GM12878 (cell line): ENCODE data around the gene ISCA2. TPM values are rescaled to one million over a fixed set of nuclear protein-coding genes. Genes with fewer than 3 reads are reported as not detected.

Experiments
- ATAC-seq: fragments of 200-7000 bp; cut with Tn5 transposase; 3 replicates; pipeline ENCODE4 v1.9.1; 2020; ENCODE audit warnings: mild to moderate bottlenecking, moderate library complexity
- BruUV-seq: library from RNA; stranded (reverse); fragments of 400-500 nt; replicated peaks from 2 replicates; lab custom pipeline; 2021; lab: Mats Ljungman, UMichigan
- CTCF ChIA-PET: fragments of 300-600 bp; sonication (Branson Sonifier 250); formaldehyde crosslinking; extraction: SDS; loops from one replicate; lab custom pipeline; 2021; ENCODE audit warnings: inconsistent platforms; lab: Yijun Ruan, JAX
- POLR2A ChIA-PET: fragments of 350-600 bp; formaldehyde crosslinking; extraction: SDS; loops from one replicate; lab custom pipeline; 2021; ENCODE audit warnings: inconsistent platforms; lab: Charles Lee
- RAD21 ChIA-PET: fragments of 300-600 bp; sonication (Branson Sonifier 250); formaldehyde crosslinking; loops from one replicate; lab custom pipeline; 2023; ENCODE audit warnings: antibody characterized with exemption; ENCODE audit not compliant: unreplicated experiment; lab: Charles Lee
- SMC1A ChIA-PET: fragments of 300-600 bp; sonication (Branson Sonifier 250); formaldehyde crosslinking; loops from one replicate; lab custom pipeline; 2023; ENCODE audit not compliant: unreplicated experiment, uncharacterized antibody; lab: Charles Lee
- DNase-seq: peaks from one replicate; pipeline ENCODE4 v3.0.0-alpha.2; 2011; ENCODE audit warnings: low read depth, low spot score
- FAIRE-seq: peaks from 3 replicates; lab custom pipeline; 2011; peaks lifted over from hg19 to GRCh38; lab: Jason Lieb, UNC
- H2AFZ ChIP-seq: 2 replicates; pipeline ENCODE4 v1.6.0; 2011; ENCODE audit warnings: low read depth, low read length, control low read depth; ENCODE audit not compliant: control insufficient read depth
- H3K27ac ChIP-seq: 2 replicates; pipeline ENCODE4 v1.5.1; 2011; ENCODE audit warnings: control low read depth; ENCODE audit not compliant: control insufficient read depth, insufficient read depth
- H3K27me3 ChIP-seq, 2 experiments: replicated peaks in 1 of 2; 2 replicates each; pipeline versions ENCODE4 v1.6.0 to v1.6.1; 2011; ENCODE audit warnings: low read length in 1 of 2; ENCODE audit not compliant: control insufficient read depth in 2 of 2, insufficient read depth in 2 of 2
- H3K36me3 ChIP-seq, 2 experiments: 2 replicates each; pipeline ENCODE4 v1.5.1; 2011; ENCODE audit warnings: low read length in 1 of 2; ENCODE audit not compliant: control insufficient read depth in 2 of 2, insufficient read depth in 2 of 2
- H3K4me1 ChIP-seq: 2 replicates; pipeline ENCODE4 v1.6.1; 2011; ENCODE audit warnings: mild to moderate bottlenecking, low read length, moderate library complexity, mixed read lengths; ENCODE audit not compliant: control insufficient read depth, insufficient read depth
- H3K4me2 ChIP-seq: 2 replicates; pipeline ENCODE4 v1.6.0; 2011; ENCODE audit warnings: control low read depth; ENCODE audit not compliant: control insufficient read depth, insufficient read depth
- H3K4me3 ChIP-seq: fragments of 200-600 bp; sonication (generic); 2 replicates; pipeline ENCODE4 v1.5.1; 2016
- H3K79me2 ChIP-seq: 2 replicates; pipeline ENCODE4 v1.6.0; 2011; ENCODE audit warnings: low read length; ENCODE audit not compliant: control insufficient read depth, insufficient read depth
- H3K9ac ChIP-seq: 2 replicates; pipeline ENCODE4 v1.8.0; 2011; ENCODE audit warnings: low read length, control low read depth, mixed read lengths; ENCODE audit not compliant: control insufficient read depth, insufficient read depth
- H3K9me3 ChIP-seq: replicated peaks from 3 replicates; pipeline ENCODE4 v1.5.1; 2011; ENCODE audit warnings: mild to moderate bottlenecking, low read length; ENCODE audit not compliant: control insufficient read depth, insufficient read depth
- H4K20me1 ChIP-seq: 2 replicates; pipeline ENCODE4 v1.6.0; 2011; ENCODE audit not compliant: control insufficient read depth, insufficient read depth
- ATF7 ChIP-seq: fragments of 450-650 bp; IDR thresholded peaks from 2 replicates; pipeline ENCODE4 v1.6.1; 2016; ENCODE audit warnings: low read depth, mild to moderate bottlenecking
- BHLHE40 ChIP-seq, 2 experiments: fragments of 450-650 bp in 1 of 2; IDR thresholded peaks; 2 replicates each; pipeline ENCODE4 v1.6.1; 2011 to 2017; ENCODE audit warnings: low read depth in 2 of 2, borderline replicate concordance in 1 of 2, improper control_type of control experiment in 1 of 2, low read length in 1 of 2, mild to moderate bottlenecking in 1 of 2
- CHD2 ChIP-seq: IDR thresholded peaks from 2 replicates; pipeline ENCODE4 v1.6.1; 2011; ENCODE audit warnings: low read depth, low read length, improper control_type of control experiment, borderline replicate concordance
- CREM ChIP-seq: IDR thresholded peaks from 2 replicates; pipeline ENCODE4 v1.6.1; 2014; ENCODE audit warnings: antibody characterized with exemption, low read depth
- RCOR1 ChIP-seq: conservative IDR thresholded peaks from 2 replicates; pipeline ENCODE4 v1.6.1; 2012; ENCODE audit warnings: low read depth, low read length, improper control_type of control experiment
- SIX5 ChIP-seq: IDR thresholded peaks from 2 replicates; pipeline ENCODE4 v1.6.1; 2011; ENCODE audit warnings: mild to moderate bottlenecking, low read depth, low read length, moderate library complexity; ENCODE audit not compliant: severe bottlenecking
- TCF3 ChIP-seq: IDR thresholded peaks from 2 replicates; pipeline ENCODE4 v1.6.1; 2012; ENCODE audit warnings: low read depth, mild to moderate bottlenecking, low read length, borderline replicate concordance; ENCODE audit not compliant: insufficient read depth
- TCF7 ChIP-seq: IDR thresholded peaks from 2 replicates; pipeline ENCODE4 v1.6.1; 2014; ENCODE audit warnings: antibody characterized with exemption, borderline replicate concordance
- WGBS: methylation state at CpG from one replicate; pipeline ENCODE4 v1.1.6; 2016; ENCODE audit warnings: low lambda C conversion rate; ENCODE audit not compliant: insufficient replicate concordance, insufficient coverage; ENCODE audit errors: missing lambda C conversion rate; 5-methylcytosine and 5-hydroxymethylcytosine counted together
- in situ Hi-C: fragments of 300-500 bp; cut with MboI; formaldehyde crosslinking; loops from 9 replicates; pipeline ENCODE4 v1.14.3; 2018; ENCODE audit warnings: mixed read lengths
- intact Hi-C: fragments of 100-400 bp; cut with micrococcal nuclease; formaldehyde crosslinking; loops from one replicate; pipeline ENCODE4 v1.14.2; 2022; ENCODE audit not compliant: unreplicated experiment
- polyA plus RNA-seq, 11 experiments: library from polyadenylated mRNA; depleted of rRNA in 4 of 11; unstranded in 6 of 11; stranded (reverse) in 5 of 11; fragments of >200 nt; fragmentation: Nextera tagmentation in 4 of 11; fragmentation: Illumina TruSeq in 1 of 11; extraction: Ambion mirVana in 4 of 11; extraction: Trizol in 1 of 11; gene quantifications; 1 replicate in 1 of 11; 2 replicates in 10 of 11; pipeline versions ENCODE4 v1.2.1 to v1.2.3, GENCODE V29; 2011 to 2016; ENCODE audit warnings: inconsistent platforms in 2 of 11, missing spikeins in 2 of 11, low read depth in 1 of 11
- total RNA-seq, 4 experiments: library from RNA; depleted of rRNA in 3 of 4; stranded (reverse); fragments of >200 nt in 3 of 4; fragmentation: Illumina TruSeq in 1 of 4; extraction: Trizol in 1 of 4; gene quantifications; 2 replicates each; pipeline versions ENCODE4 v1.2.1 to v1.2.3, GENCODE V29; 2013 to 2021
- TF ChIP-seq, protein P1 (sequence below): fragments of 450-650 bp; IDR thresholded peaks from 2 replicates; pipeline ENCODE4 v1.6.1; 2014; ENCODE audit warnings: mild to moderate bottlenecking
- TF ChIP-seq, protein P2 (sequence below): fragments of 450-650 bp; formaldehyde crosslinking; IDR thresholded peaks from 2 replicates; pipeline ENCODE4 v1.4.0; 2022; ENCODE audit warnings: mild to moderate bottlenecking, moderate library complexity

Gene ISCA2
- total and polyA plus RNA-seq, 10 of the 15 experiments (the other 5 are each of a cell fraction or from before 2014, with no cell fraction given) = 7.5 to 116 (median 32.5) TPM

DNA sequence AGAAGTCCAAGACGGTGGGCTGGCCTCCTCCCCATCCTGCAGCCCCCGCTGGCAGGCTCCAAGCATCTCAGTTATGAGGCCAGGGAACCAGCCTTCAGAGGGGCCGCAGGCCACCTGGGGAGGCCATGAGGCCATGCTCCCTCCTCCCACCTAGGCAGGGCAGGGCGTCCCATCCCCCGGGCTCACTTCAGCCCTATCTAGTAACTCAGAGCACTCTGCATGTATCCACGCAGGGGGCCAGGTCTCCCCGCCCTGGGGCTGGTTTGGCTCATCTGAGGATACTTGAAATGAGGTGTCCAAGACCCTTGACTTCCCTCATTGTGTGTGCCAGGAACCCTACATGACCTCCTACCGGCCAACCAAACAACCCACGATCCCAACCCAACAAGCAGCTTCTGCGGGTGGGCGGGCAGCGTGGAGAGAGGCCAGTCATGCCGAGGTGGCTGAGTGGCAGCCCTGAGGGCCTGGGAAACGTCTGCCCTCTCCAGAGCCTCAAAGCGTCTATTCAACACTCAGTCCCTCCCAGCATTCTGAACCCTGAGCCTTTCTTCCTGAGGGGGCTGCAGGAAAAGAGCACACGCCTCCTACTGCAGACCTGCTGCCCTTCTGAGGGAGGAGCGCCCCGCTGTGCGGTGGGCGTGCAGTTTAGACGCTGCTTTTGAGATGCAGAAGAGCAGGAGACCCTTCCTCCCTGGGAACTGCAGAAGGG, 16.8 kb downstream of the ISCA2 start:
- Histone ChIP-seq H2AFZ (no peak overlapping the region), H3K9ac (no peak overlapping the region), H3K9me3 (no peaks in the 10 kb centered on the region), H3K4me1 (peaks cover 13% of the 10 kb centered on the region), H3K79me2 (no peaks in the 10 kb centered on the region), H3K27me3 (no peaks in the 10 kb centered on the region; a peak in 2 of 4 replicates)
- ChIA-PET POLR2A (no interaction called here), SMC1A (no interaction called here)
- intact Hi-C loops = no loop called here
- WGBS = 37% methylated on average over 21 of the region's 21 CpGs
- no peak for TF ChIP-seq SIX5
- TF ChIP-seq TCF3 = no peak
- no peak for TF ChIP-seq BHLHE40 (IDR thresholded peaks at IDR 0.05; ENCODE audit: borderline replicate concordance in 1 of 2, low read depth in 2 of 2, low read length in 1 of 2)
- TF ChIP-seq ATF7 = no peak
- TF ChIP-seq, protein P1, sequence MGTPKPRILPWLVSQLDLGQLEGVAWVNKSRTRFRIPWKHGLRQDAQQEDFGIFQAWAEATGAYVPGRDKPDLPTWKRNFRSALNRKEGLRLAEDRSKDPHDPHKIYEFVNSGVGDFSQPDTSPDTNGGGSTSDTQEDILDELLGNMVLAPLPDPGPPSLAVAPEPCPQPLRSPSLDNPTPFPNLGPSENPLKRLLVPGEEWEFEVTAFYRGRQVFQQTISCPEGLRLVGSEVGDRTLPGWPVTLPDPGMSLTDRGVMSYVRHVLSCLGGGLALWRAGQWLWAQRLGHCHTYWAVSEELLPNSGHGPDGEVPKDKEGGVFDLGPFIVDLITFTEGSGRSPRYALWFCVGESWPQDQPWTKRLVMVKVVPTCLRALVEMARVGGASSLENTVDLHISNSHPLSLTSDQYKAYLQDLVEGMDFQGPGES = no peak
- TF ChIP-seq, protein P2, sequence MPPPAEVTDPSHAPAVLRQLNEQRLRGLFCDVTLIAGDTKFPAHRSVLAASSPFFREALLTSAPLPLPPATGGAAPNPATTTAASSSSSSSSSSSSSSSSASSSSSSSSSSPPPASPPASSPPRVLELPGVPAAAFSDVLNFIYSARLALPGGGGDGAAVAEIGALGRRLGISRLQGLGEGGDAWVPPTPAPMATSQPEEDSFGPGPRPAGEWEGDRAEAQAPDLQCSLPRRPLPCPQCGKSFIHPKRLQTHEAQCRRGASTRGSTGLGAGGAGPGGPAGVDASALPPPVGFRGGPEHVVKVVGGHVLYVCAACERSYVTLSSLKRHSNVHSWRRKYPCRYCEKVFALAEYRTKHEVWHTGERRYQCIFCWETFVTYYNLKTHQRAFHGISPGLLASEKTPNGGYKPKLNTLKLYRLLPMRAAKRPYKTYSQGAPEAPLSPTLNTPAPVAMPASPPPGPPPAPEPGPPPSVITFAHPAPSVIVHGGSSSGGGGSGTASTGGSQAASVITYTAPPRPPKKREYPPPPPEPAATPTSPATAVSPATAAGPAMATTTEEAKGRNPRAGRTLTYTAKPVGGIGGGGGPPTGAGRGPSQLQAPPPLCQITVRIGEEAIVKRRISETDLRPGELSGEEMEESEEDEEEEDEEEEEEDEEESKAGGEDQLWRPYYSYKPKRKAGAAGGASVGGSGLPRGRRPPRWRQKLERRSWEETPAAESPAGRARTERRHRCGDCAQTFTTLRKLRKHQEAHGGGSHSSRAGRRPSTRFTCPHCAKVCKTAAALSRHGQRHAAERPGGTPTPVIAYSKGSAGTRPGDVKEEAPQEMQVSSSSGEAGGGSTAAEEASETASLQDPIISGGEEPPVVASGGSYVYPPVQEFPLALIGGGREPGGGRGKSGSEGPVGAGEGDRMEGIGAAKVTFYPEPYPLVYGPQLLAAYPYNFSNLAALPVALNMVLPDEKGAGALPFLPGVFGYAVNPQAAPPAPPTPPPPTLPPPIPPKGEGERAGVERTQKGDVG = no peak
- no peak for TF ChIP-seq CREM
- no peak for TF ChIP-seq TCF7
- TF ChIP-seq CHD2 = no peak
- TF ChIP-seq RCOR1 = no peak
- TF ChIP-seq, all 136 proteins: peak for 0
- FAIRE-seq (no peak), ATAC-seq (no peak), DNase-seq (no peak)
- in situ Hi-C loops = no loop called here
- ChIA-PET CTCF (no interaction called here), RAD21 (no interaction called here)
- H3K36me3 ChIP-seq = no peaks in the 10 kb centered on the region
- BruUV-seq = no TSS peak
- H3K27ac ChIP-seq = no peak overlapping the region
- H3K4me3 ChIP-seq = no peak overlapping the region
- no peak overlapping the region for H3K4me2 ChIP-seq
- H4K20me1 ChIP-seq = no peaks in the 10 kb centered on the region
